ENCODE data around the gene TAC4.

DNA sequence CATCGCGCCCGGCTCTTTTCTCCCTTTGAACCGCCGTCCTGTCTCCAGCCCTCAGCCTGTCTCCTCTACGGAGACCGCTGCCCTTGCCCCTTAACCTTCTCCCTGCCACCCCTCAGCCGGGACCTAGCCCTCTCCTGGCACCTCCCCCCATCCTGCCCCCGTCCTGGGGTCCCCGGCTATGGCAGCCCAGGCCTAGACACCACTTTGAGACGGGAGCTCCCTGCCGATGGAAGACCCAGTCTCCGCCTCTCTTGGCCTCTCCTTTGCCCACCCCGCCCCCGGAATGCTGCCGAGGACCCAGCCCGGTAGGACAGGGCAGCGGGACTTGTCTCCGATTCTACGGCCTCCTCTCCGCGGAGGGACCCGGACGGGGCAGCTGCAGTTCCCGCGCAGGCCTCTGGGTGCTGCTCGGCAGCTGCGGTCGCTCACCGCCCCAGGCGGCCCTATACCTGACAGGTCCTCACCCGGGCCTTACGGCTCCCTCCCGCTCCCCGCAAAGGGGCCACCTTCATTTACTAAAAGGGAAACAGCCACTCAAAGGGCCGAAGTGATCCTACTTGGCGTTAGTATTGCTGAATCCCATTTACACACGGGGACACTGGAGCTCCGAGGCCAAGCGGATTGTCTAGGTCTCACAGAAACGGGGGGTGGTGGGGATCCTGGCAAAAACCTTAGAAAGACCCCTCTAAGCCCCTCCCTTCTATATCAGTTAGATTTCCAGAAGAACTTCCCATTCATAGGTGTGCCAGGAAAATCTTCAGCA, 32.6 kb upstream of the TAC4 start:
- TF ChIP-seq, protein P1, sequence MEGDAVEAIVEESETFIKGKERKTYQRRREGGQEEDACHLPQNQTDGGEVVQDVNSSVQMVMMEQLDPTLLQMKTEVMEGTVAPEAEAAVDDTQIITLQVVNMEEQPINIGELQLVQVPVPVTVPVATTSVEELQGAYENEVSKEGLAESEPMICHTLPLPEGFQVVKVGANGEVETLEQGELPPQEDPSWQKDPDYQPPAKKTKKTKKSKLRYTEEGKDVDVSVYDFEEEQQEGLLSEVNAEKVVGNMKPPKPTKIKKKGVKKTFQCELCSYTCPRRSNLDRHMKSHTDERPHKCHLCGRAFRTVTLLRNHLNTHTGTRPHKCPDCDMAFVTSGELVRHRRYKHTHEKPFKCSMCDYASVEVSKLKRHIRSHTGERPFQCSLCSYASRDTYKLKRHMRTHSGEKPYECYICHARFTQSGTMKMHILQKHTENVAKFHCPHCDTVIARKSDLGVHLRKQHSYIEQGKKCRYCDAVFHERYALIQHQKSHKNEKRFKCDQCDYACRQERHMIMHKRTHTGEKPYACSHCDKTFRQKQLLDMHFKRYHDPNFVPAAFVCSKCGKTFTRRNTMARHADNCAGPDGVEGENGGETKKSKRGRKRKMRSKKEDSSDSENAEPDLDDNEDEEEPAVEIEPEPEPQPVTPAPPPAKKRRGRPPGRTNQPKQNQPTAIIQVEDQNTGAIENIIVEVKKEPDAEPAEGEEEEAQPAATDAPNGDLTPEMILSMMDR (IDR thresholded peaks at IDR 0.05; ENCODE audit: insufficient read depth, low read depth, low read length), result peak; percentile 58
- TF ChIP-seq EZH2 (IDR thresholded peaks at IDR 0.05; ENCODE audit: insufficient read depth, low read length), result peak; percentile 35
